ENCODE measurements around the gene CETN1.

DNA sequence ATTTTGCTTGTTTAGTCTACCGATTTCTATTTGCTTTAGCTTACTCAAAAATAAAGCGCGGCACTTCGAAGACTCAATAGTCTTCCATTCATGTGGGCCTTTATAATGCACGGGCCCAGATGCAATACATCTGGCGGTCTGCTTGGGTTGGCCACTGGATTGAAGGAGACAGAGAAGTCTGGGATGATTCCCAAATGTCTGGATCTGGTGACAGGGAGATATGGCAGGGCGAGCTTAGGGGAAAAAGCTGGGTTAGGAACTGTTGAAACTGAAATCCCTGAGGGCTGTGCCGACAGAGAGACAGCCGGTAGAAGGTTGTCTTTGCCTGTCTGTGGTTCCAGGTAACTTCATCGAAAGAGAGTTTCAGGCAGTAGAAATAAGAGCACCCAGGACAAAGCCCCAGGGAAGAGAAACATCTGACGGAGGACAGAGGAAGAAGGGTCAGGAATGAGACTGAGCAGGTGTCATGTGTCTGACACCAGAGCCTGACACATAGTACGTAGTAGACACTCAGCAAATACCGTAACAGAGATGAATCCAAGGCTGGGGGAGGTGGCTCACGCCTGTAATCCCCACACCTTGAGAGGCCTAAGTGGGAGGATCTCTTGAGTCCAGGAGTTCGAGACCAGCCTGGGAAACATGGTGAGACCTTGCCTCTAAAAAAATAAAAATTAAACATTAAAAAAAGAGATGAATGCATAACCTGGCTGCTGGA, 30.2 kb downstream of the CETN1 start:
- no peak for TF ChIP-seq SIN3A (IDR thresholded peaks at IDR 0.05; ENCODE audit: borderline replicate concordance, insufficient read depth, low read length)
- TF ChIP-seq, protein P1, sequence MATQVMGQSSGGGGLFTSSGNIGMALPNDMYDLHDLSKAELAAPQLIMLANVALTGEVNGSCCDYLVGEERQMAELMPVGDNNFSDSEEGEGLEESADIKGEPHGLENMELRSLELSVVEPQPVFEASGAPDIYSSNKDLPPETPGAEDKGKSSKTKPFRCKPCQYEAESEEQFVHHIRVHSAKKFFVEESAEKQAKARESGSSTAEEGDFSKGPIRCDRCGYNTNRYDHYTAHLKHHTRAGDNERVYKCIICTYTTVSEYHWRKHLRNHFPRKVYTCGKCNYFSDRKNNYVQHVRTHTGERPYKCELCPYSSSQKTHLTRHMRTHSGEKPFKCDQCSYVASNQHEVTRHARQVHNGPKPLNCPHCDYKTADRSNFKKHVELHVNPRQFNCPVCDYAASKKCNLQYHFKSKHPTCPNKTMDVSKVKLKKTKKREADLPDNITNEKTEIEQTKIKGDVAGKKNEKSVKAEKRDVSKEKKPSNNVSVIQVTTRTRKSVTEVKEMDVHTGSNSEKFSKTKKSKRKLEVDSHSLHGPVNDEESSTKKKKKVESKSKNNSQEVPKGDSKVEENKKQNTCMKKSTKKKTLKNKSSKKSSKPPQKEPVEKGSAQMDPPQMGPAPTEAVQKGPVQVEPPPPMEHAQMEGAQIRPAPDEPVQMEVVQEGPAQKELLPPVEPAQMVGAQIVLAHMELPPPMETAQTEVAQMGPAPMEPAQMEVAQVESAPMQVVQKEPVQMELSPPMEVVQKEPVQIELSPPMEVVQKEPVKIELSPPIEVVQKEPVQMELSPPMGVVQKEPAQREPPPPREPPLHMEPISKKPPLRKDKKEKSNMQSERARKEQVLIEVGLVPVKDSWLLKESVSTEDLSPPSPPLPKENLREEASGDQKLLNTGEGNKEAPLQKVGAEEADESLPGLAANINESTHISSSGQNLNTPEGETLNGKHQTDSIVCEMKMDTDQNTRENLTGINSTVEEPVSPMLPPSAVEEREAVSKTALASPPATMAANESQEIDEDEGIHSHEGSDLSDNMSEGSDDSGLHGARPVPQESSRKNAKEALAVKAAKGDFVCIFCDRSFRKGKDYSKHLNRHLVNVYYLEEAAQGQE (IDR thresholded peaks at IDR 0.05; ENCODE audit: insufficient read depth in 1 of 2, low read depth in 2 of 2, low read length in 2 of 2) = no peak
- no peak for TF ChIP-seq POLR2AphosphoS5 (IDR thresholded peaks at IDR 0.05; ENCODE audit: low read depth, low read length)

Data from PFSK-1 (cell line).